GM12865 (cell line): ENCODE results near the gene FPR3.

Source experiments
- DNase-seq: peaks from one replicate; pipeline ENCODE4 v3.0.0; 2010; ENCODE audit warnings: low read depth
- H3K4me3 ChIP-seq: 2 replicates; pipeline ENCODE4 v1.5.1; 2011; ENCODE audit warnings: mild to moderate bottlenecking, low read depth, low read length, control low read depth
- CTCF ChIP-seq: IDR thresholded peaks from 2 replicates; pipeline ENCODE4 v1.5.1; 2011; ENCODE audit warnings: low read length, control low read depth, low read depth, inconsistent platforms; ENCODE audit not compliant: insufficient read depth; ENCODE audit errors: missing control alignments

Gene FPR3

GRCh38 chr19:51754770-51755169 is 40.2 kb upstream of the FPR3 start:
- TF ChIP-seq CTCF: no peak
- DNase-seq: no peak
- no peak overlapping the region for H3K4me3 ChIP-seq

- no peak for TF ChIP-seq CTCF
- no peak overlapping the region for H3K4me3 ChIP-seq
- DNase-seq: no peak
Measured at GRCh38 chr19:51755571-51755970, 39.4 kb upstream of the FPR3 start.

- DNase-seq: no peak
- H3K4me3 ChIP-seq: no peak within 1 kb of the TSS
- no peak for TF ChIP-seq CTCF
Measured at GRCh38 chr19:51760697-51761356, 34.1 kb upstream of the FPR3 start, which contains the start of gene FPR2. Gene FPR2, plus strand, starts transcription at chr19:51761180. Its CDS starts 7,479 bp downstream, at chr19:51768659.

GRCh38 chr19:51761696-51762095 is 33.3 kb upstream of the FPR3 start:
- no peak overlapping the region for H3K4me3 ChIP-seq
- no peak for TF ChIP-seq CTCF
- no peak for DNase-seq

GRCh38 chr19:51765086-51765485 is 29.9 kb upstream of the FPR3 start:
- no peak overlapping the region for H3K4me3 ChIP-seq
- no peak for DNase-seq
- no peak for TF ChIP-seq CTCF

GRCh38 chr19:51766461-51766860 is 28.5 kb upstream of the FPR3 start:
- TF ChIP-seq CTCF: no peak
- DNase-seq: no peak
- no peak overlapping the region for H3K4me3 ChIP-seq
